Non-pigmented ciliary epithelial cell (primary cell): ENCODE data around the gene AICDA.
"Not testable (repeated sequence)": the region's sequence is repeated elsewhere in the genome, so short reads cannot be mapped to it uniquely, and the experiment has no call there.

Source experiments
- DNase-seq: peaks from one replicate; pipeline ENCODE4 v3.0.0-alpha.2; 2010; ENCODE audit warnings: low read depth

AICDA gene

DNA sequence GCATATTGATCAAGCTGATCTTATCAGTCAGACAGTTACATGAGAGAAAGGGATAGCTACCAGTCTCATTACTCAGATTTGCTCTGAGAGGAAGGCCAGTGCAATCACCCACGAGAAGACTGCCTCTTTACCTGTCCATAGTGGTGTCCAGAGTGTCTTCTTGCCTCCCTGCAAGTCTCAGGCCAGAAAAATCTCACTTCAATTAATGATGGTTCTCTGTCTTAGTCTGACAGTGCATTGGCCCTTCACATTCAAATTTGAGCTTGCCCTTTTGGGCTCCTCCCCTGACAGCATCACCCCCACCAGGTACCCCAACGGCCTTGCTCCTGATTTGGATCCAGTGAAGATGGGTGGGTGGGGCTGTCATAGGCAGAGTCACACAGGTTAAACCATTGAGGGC lies at the start of gene AICDA:
TSS of gene AICDA (minus strand) at position 231 of the 400 bp plus-strand sequence. CDS start at position 139, 92 bp downstream.
- DNase-seq: no peak

- no peak for DNase-seq
Measured at GRCh38 chr12:8661751-8662150, 49.1 kb upstream of the AICDA start.

GRCh38 chr12:8661016-8661415 lies 48.4 kb upstream of the AICDA start:
- DNase-seq: no peak

DNA sequence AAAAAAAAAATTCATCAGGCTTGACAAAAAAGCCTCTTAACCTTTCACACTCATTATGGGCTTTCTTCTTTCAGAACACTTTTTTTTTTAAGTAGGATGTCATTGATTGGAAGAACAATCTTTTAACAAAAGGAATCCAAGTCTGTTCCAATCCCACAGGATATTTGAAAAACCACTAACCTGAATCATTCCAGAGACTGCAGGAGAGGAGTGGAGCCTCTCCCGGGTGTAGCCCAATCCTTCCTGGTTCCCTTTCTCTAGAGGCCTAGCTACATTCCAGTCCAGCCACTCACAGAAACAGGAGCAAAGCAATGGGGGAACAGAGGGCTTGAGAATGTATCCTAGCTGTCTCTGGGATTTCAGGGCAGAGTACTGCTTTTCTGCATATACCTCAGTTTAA lies 45.7 kb upstream of the AICDA start:
- no peak for DNase-seq

DNA sequence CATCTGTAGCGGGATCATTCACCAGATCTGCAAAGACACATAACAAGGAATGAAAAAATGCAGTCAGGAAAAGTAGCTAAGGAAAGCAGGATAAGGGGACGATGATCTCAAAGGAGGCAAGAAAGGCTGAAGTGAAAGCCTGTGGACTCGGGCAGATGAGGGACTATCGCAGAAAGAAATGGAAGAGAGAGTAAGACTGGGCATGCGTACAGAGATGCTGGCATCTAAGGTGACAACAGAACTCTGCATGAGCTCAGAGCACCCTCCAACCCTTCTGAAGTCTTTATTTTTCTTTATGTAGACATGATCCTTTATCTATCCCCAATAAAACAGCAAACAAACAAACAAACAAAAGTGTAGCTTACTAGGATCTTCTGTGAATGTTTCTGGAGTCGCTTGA lies 42.8 kb upstream of the AICDA start:
- no peak for DNase-seq

DNA sequence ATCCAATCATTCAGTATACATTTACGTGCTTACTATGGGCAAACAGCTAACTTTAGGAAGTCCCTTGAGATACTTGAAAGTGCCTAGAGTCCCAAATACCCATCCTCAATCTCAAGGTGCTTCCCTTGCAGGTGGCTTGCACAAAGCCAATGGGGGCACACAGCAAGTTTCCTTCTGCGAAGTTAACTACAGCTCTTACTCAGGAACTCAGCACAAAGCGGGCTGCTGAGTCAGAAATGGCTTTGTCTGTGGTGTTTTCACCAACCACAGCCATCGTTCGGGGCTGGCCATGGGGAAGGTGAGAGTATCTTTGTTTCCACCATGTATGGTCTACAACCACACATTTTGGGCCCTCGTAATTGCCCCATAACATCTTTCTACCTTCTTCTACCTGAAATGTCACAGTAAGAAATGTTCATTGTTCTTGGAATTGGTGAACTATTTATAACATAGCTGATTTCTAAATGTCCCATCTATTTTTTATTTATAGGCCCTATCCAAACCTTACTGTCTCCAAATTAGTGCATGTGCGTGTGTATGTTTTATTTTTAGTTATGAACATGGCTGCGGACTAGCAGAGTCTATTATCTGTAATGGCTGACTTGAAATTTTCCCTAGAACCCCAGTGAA lies 36.0 kb upstream of the AICDA start:
- no peak for DNase-seq

GRCh38 chr12:8647968-8648367 lies 35.3 kb upstream of the AICDA start:
- DNase-seq: no peak

DNA sequence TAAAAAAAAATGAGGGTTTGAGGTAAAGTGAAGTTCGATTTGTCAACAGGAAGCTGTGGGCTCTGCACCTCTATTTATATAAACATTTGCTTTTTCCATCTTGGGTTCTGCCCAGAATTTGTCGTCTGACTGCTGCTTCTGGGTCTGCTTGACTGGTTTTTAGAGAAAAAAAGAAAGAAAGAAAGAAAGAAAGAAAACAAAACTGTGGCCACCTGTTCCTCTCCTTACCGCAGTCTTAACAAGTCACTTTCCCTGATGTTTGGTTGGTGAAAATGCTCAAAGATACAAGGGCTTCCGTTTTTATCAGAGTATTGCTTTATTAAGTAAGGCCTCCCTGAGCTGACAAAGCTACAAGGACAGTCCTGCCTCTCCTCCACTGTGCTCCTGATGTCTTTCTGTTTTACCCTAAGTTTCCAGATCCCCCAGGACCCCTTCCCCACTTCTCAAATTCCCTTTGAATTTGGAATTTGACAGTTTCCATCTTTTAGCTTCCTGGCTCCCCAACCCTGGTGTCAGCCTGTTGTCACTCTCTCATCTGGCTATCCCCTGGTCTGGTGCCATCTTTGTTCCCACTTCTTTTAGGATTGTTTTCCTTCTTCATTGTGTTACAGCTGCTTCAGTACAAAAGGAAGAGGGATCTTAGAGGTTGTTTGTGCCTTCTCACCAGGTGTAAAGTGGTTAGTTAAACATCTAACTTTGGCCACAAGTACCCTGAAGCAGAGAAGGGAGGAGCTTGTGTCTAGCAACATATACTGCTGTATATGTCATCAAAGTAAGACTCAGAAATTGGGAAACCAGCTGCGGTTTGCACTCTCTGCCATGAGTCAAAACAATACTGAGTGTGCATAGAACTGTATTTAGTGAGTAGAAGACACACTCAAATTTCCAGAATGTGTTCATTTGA lies 31.9 kb upstream of the AICDA start:
- DNase-seq: no peak

GRCh38 chr12:8642775-8643174 lies 30.1 kb upstream of the AICDA start:
- no peak for DNase-seq

DNA sequence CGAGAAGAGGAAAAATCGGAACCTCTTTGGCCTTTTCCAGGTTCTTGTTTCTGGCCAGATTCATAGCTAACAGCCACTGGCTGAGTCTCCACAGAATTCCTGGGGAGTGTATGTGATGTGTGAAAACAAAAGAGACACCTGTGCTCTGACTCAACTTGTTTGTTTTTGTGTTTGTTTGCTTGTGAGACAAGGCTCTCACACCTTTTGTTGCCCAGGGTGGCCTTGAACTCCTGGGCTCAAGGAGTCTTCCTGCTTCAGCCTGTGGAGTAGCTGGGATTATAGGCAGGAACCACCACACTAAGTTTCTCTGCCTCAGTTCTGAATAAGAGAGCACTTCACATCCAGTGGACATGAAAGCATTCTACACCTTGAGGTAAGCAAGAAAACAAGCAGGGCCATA lies 27.3 kb upstream of the AICDA start:
- DNase-seq: no peak

- DNase-seq: no peak
Measured at GRCh38 chr12:8638951-8639350, 26.3 kb upstream of the AICDA start.

DNA sequence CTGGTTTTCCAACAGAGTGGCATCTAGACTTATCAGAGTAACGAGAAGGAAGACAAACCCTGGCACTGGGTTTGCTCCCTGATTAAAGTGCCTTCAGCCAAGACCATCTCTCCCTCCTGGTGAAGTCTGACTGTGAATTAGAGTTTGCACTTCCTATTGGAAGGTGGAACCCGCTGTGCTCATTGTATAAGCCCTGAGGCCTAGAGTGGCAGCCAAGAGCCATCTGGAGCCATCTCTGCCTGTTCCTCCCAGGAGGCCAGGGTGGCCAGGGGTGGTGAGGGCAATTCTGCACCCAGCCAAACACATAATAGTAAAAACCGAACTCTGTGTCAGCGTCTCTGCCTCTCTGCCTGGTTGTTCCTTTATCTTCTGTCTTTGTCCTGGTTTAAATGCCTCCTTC lies 25.0 kb upstream of the AICDA start:
- no peak for DNase-seq

DNA sequence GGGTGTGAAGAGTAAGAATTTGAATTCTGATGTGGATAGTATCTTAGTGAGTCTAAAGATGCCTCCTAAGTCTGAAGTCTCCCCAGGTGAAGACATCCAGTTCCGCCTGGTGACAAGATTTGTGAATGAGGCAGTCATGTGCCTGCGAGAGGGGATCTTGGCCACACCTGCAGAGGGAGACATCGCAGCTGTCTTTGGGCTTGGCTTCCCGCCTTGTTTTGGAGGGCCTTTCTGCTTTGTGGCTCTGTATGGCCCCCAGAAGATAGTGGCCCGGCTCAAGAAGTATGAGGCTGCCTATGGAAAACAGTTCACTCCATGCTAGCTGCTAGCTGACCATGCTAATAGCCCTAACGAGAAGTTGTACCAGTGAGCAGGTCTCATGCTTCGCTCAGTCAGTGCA lies 24.6 kb upstream of the AICDA start:
- no peak for DNase-seq

DNA sequence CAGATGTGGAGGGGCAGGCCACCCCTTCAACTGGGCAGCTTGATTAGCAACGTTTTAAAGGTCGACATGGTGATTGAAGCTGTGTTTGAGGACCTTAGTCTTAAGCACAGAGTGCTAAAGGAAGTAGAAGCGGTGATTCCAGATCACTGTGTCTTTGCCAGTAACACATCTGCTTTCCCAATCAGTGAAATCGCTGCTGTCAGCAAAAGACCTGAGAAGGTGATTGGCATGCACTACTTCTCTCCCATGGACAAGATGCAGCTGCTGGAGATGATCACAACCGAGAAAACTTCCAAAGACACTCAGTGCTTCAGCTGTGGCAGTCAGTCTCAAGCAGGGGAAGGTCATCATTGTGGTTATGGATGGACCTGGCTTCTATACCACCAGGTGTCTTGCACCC lies 23.9 kb upstream of the AICDA start:
- no peak for DNase-seq

DNA sequence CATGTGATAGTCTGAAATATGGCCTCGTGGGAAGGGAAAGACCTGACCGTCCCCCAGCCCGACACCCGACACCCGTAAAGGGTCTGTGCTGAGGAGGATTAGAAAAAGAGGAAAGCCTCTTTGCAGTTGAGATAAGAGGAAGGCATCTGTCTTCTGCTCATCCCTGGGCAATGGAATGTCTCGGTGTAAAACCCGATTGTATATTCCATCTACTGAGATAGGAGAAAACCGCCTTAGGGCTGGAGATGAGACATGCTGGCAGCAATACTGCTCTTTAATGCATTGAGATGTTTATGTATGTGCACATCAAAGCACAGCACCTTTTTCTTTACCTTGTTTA lies 23.3 kb upstream of the AICDA start:
- not testable (repeated sequence) for DNase-seq

GRCh38 chr12:8635342-8636006 lies 22.8 kb upstream of the AICDA start:
- DNase-seq: not testable (repeated sequence)

GRCh38 chr12:8630131-8630530 lies 17.5 kb upstream of the AICDA start:
- DNase-seq: no peak

GRCh38 chr12:8629486-8630033 lies 16.9 kb upstream of the AICDA start:
- no peak for DNase-seq

DNA sequence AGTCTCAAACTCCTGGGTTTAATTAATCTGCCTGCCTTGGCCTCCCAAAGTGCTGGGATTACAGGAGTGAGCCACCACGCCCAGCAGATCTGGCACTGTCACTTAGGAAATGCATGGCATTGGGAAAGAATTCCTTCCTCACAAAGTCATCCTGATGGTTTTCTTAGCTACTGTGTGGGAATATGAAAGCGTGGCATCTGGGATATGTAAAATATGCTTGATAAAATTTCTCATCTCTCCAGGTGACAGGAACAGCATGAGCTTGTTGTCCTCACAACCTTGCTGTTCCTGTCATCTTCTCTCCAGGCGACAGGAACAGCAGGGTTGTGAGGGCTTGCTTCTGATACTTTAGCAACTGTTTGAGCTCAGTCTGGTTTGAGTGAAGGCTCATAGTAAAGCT lies 16.1 kb upstream of the AICDA start:
- no peak for DNase-seq

GRCh38 chr12:8624750-8625149 lies 12.1 kb upstream of the AICDA start:
- not testable (repeated sequence) for DNase-seq

DNA sequence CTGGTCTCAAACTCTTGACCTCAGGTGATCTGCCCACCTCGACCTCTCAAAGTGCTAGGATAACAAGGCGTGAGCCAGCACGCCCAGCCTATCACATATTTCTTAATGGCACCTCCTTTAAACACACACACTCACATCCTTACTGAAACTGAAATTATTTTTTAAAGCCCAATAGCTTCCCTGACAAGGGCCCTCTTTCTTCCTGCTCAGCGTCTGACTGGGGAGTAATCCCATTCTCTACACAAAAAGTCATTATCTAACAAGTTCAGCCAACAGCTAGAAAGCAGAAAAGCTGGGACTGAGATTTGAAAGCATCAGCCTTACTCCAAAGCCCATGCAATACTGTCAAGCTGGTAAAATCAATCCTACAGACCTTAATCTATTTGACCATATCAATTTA lies 10.0 kb upstream of the AICDA start:
- no peak for DNase-seq

GRCh38 chr12:8615206-8615605 lies 2.5 kb upstream of the AICDA start:
- no peak for DNase-seq

GRCh38 chr12:8613881-8614280 lies 1.2 kb upstream of the AICDA start:
- DNase-seq: not testable (repeated sequence)
